C4-2B (cell line): ENCODE data around the gene SOCS3.

Experiments
- H3K27ac ChIP-seq: fragments of 450-650 bp; 2 replicates; pipeline ENCODE4 v1.5.1; 2017
- CTCF ChIP-seq: fragments of 450-650 bp; conservative IDR thresholded peaks from 2 replicates; pipeline ENCODE4 v1.5.1; 2017; ENCODE audit warnings: mild to moderate bottlenecking
- ZFX ChIP-seq: fragments of 450-650 bp; IDR thresholded peaks from 2 replicates; pipeline ENCODE4 v1.6.1; 2017

SOCS3 gene, protein sequence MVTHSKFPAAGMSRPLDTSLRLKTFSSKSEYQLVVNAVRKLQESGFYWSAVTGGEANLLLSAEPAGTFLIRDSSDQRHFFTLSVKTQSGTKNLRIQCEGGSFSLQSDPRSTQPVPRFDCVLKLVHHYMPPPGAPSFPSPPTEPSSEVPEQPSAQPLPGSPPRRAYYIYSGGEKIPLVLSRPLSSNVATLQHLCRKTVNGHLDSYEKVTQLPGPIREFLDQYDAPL

DNA sequence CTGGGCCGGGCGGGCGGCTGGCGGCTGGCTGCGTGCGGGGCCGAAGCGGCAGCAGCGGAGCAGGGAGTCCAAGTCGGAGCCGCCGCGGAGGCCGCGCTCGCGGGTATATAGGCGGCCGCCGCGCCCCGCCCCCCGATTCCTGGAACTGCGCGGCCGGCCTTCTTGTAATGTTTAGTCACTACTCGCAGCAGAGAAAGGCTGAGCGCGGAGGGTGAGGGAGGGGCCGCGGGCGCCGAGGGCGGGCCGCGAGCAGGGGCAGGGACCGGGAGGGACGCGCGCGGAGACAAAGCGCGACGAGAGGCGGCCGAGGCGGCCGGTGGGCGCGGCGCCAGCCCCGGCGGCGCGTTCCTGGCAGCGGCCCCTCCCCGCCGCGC is at the start of gene SOCS3:
SOCS3 (minus strand) TSS at position 81 of the 374 bp plus-strand sequence. CDS start 982 bp downstream, outside the sequence.
- TF ChIP-seq ZFX, result no peak
- no peak for TF ChIP-seq CTCF
- H3K27ac ChIP-seq, result 0 out of 2 replicates have a peak within 1 kb of the TSS, but pooled peaks have one; percentile 5

DNA sequence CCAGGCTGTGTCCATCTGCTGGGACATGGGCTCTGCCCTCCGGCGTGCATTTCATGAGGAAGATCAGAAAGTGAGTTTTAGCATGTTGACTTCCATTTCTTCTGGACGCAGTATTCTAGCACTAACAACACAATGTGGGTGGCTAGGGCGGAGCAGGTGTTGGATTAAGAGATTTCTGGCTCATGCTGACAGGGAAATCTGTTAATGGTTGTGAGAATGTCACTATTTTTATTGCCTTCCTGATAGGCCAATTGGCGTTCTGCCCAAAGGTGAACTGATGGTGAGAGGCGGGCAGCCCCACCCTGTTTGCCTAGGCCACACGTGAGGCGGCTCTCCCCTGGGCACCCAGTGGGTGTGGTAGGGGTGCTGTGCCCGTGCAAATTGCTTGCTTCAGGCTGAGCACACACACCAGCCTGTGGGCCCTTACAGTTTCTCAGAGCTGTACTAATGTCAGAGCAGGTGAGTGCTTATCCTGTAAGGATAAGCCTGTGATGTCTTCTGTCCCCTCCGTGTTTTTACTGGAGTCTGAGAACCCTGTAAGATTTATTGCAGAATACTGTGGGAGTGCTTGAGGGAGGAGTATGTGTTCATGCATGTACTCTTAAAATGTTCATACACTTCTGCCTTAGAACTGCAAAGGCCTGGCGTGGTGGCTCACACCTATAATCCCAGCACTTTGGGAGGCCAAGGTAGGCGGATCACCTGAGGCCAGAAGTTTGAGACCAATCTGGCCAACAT is 49.5 kb upstream of the SOCS3 start:
- no peak overlapping the region for H3K27ac ChIP-seq
- TF ChIP-seq CTCF (no peak), ZFX (no peak)

- no peak for TF ChIP-seq CTCF
- no peak overlapping the region for H3K27ac ChIP-seq
These were observed 48.7 kb upstream of the SOCS3 start for GRCh38 chr17:78408476-78409050.

- no peak overlapping the region for H3K27ac ChIP-seq
- no peak for TF ChIP-seq ZFX
- TF ChIP-seq CTCF, result no peak
These were observed 47.6 kb upstream of the SOCS3 start for GRCh38 chr17:78407387-78408000.

- TF ChIP-seq CTCF (no peak), ZFX (no peak)
- H3K27ac ChIP-seq, result no peak overlapping the region
These were observed 47.0 kb upstream of the SOCS3 start for GRCh38 chr17:78406920-78407319.

GRCh38 chr17:78406396-78406795 is 46.5 kb upstream of the SOCS3 start:
- TF ChIP-seq CTCF (no peak), ZFX (no peak)
- no peak overlapping the region for H3K27ac ChIP-seq

- TF ChIP-seq ZFX (no peak), CTCF (no peak)
- H3K27ac ChIP-seq, result no peak overlapping the region
These were observed 43.9 kb upstream of the SOCS3 start for GRCh38 chr17:78403822-78404221.
